HEK293 (cell line): ENCODE results near the gene SPON1.
"Not testable (repeated sequence)": the region's sequence is repeated elsewhere in the genome, so short reads cannot be mapped to it uniquely, and the experiment has no call there.

Experiments
- CTCF ChIA-PET: fragments of 350-600 bp; formaldehyde crosslinking; extraction: SDS; loops from one replicate; lab custom pipeline; 2021; ENCODE audit warnings: antibody characterized with exemption; lab: Yijun Ruan, JAX
- POLR2A ChIA-PET: fragments of 300-600 bp; formaldehyde crosslinking; extraction: SDS; loops from one replicate; lab custom pipeline; 2020; ENCODE audit warnings: antibody characterized with exemption, inconsistent platforms; lab: Yijun Ruan, JAX
- H3K27ac ChIP-seq: fragments of 200-500 bp; sonication (Bioruptor generic); 2 replicates; pipeline ENCODE4 v1.5.1; 2014; ENCODE audit warnings: low read depth, low read length, control low read depth, inconsistent platforms; ENCODE audit errors: extremely low read depth
- H3K36me3 ChIP-seq, 2 experiments: fragments of 200-500 bp in 1 of 2; sonication (Bioruptor generic) in 1 of 2; 1 replicate in 1 of 2; 2 replicates in 1 of 2; pipeline ENCODE4 v1.5.1; 2014 to 2017; ENCODE audit warnings: inconsistent platforms in 2 of 2, low read length in 2 of 2; ENCODE audit not compliant: control insufficient read depth in 2 of 2, insufficient read depth in 1 of 2
- H3K4me1 ChIP-seq: fragments of 200-500 bp; sonication (Bioruptor generic); 2 replicates; pipeline ENCODE4 v1.5.1; 2014; ENCODE audit warnings: mild to moderate bottlenecking, low read length, inconsistent platforms; ENCODE audit not compliant: control insufficient read depth, insufficient read depth
- H3K4me3 ChIP-seq: 2 replicates; pipeline ENCODE4 v1.5.1; 2011; ENCODE audit warnings: low read depth, mild to moderate bottlenecking, control low read depth, low read length, moderate library complexity
- H3K9me3 ChIP-seq: fragments of 200-500 bp; sonication (Bioruptor generic); 2 replicates; pipeline ENCODE4 v1.5.1; 2014; ENCODE audit warnings: low read depth, low read length, inconsistent platforms; ENCODE audit not compliant: control insufficient read depth, insufficient read depth
- BCL6B ChIP-seq: fragments of 450-650 bp; formaldehyde crosslinking; IDR thresholded peaks from 2 replicates; pipeline ENCODE4 v1.5.1; 2017; ENCODE audit warnings: missing biosample characterization, missing genetic modification characterization
- CTCF ChIP-seq: fragments of 450-650 bp; formaldehyde crosslinking; IDR thresholded peaks from 2 replicates; pipeline ENCODE4 v1.5.1; 2016; ENCODE audit warnings: missing biosample characterization, missing genetic modification characterization
- EGR2 ChIP-seq: fragments of 450-650 bp; formaldehyde crosslinking; IDR thresholded peaks from 2 replicates; pipeline ENCODE4 v1.5.1; 2016; ENCODE audit warnings: low read depth, missing biosample characterization, missing genetic modification characterization
- FEZF1 ChIP-seq: fragments of 450-650 bp; formaldehyde crosslinking; IDR thresholded peaks from 2 replicates; pipeline ENCODE4 v1.5.1; 2016; ENCODE audit warnings: missing biosample characterization, missing genetic modification characterization
- GLIS1 ChIP-seq: fragments of 450-650 bp; formaldehyde crosslinking; IDR thresholded peaks from 2 replicates; pipeline ENCODE4 v1.5.1; 2016; ENCODE audit warnings: missing biosample characterization, missing genetic modification characterization
- PRDM10 ChIP-seq: fragments of 450-650 bp; formaldehyde crosslinking; IDR thresholded peaks from 2 replicates; pipeline ENCODE4 v1.5.1; 2016; ENCODE audit warnings: missing biosample characterization, missing genetic modification characterization
- RBAK ChIP-seq: fragments of 450-650 bp; formaldehyde crosslinking; IDR thresholded peaks from 2 replicates; pipeline ENCODE4 v1.5.1; 2016; ENCODE audit warnings: missing biosample characterization, missing genetic modification characterization
- ZBTB17 ChIP-seq: fragments of 450-650 bp; formaldehyde crosslinking; IDR thresholded peaks from 2 replicates; pipeline ENCODE4 v1.5.1; 2016; ENCODE audit warnings: missing biosample characterization, missing genetic modification characterization
- ZBTB8A ChIP-seq: fragments of 450-650 bp; formaldehyde crosslinking; IDR thresholded peaks from 2 replicates; pipeline ENCODE4 v1.5.1; 2016; ENCODE audit warnings: missing biosample characterization, missing genetic modification characterization
- ZFHX2 ChIP-seq: fragments of 450-650 bp; formaldehyde crosslinking; conservative IDR thresholded peaks from 2 replicates; pipeline ENCODE4 v1.5.1; 2016; ENCODE audit warnings: missing biosample characterization, missing genetic modification characterization
- ZNF175 ChIP-seq: fragments of 450-650 bp; formaldehyde crosslinking; IDR thresholded peaks from 2 replicates; pipeline ENCODE4 v1.5.1; 2016; ENCODE audit warnings: missing biosample characterization, missing genetic modification characterization
- ZNF335 ChIP-seq: fragments of 450-650 bp; formaldehyde crosslinking; conservative IDR thresholded peaks from 2 replicates; pipeline ENCODE4 v1.5.1; 2016; ENCODE audit warnings: missing biosample characterization, missing genetic modification characterization
- ZNF544 ChIP-seq: fragments of 450-650 bp; formaldehyde crosslinking; IDR thresholded peaks from 2 replicates; pipeline ENCODE4 v1.5.0; 2017; ENCODE audit warnings: missing biosample characterization, missing genetic modification characterization
- ZNF549 ChIP-seq: fragments of 450-650 bp; IDR thresholded peaks from 2 replicates; pipeline ENCODE4 v1.5.1; 2018; ENCODE audit warnings: missing biosample characterization, missing genetic modification characterization, mild to moderate bottlenecking, inconsistent platforms, moderate library complexity
- ZNF626 ChIP-seq: fragments of 450-650 bp; sonication (Bioruptor Pico); formaldehyde crosslinking; IDR thresholded peaks from 2 replicates; pipeline ENCODE4 v1.5.1; 2018; ENCODE audit warnings: missing biosample characterization, missing genetic modification characterization, inconsistent platforms
- ZNF629 ChIP-seq: fragments of 450-650 bp; formaldehyde crosslinking; IDR thresholded peaks from 2 replicates; pipeline ENCODE4 v1.5.1; 2017; ENCODE audit warnings: missing biosample characterization, missing genetic modification characterization
- ZNF645 ChIP-seq: fragments of 450-650 bp; formaldehyde crosslinking; IDR thresholded peaks from 2 replicates; pipeline ENCODE4; 2016; ENCODE audit warnings: missing biosample characterization, missing genetic modification characterization
- ZNF677 ChIP-seq: fragments of 450-650 bp; IDR thresholded peaks from 2 replicates; pipeline ENCODE4 v1.5.0; 2018; ENCODE audit warnings: missing biosample characterization, mild to moderate bottlenecking, missing genetic modification characterization, moderate library complexity
- ZXDB ChIP-seq: fragments of 450-650 bp; formaldehyde crosslinking; IDR thresholded peaks from 2 replicates; pipeline ENCODE4 v1.5.1; 2016; ENCODE audit warnings: missing biosample characterization, missing genetic modification characterization

Gene SPON1

GRCh38 chr11:14029971-14030920, 67.7 kb downstream of the SPON1 start:
- Histone ChIP-seq H3K27ac (no peak overlapping the region), H3K9me3 (no peaks in the 10 kb centered on the region), H3K4me3 (no peak overlapping the region), H3K4me1 (peaks cover 3% of the 10 kb centered on the region), H3K36me3 (no peaks in the 10 kb centered on the region)
- ChIA-PET POLR2A (no interaction called here), CTCF (no interaction called here)
- TF ChIP-seq ZBTB8A (tag by site-specific recombination) (0 out of 2 replicates have a peak, but pooled peaks have one; percentile 23), ZNF549 (peak; percentile 90), RBAK (tag by site-specific recombination) (no peak), GLIS1 (tag by site-specific recombination) (0 out of 2 replicates have a peak, but pooled peaks have one; percentile 10), ZFHX2 (peak; percentile 89), ZNF175 (tag by site-specific recombination) (no peak), ZNF677 (tag by site-specific recombination) (no peak), ZNF626 (no peak), EGR2 (peak; percentile 65), CTCF (tag by site-specific recombination) (no peak), BCL6B (tag by site-specific recombination) (no peak), ZNF544 (no peak), ZNF335 (tag by site-specific recombination) (0 out of 2 replicates have a peak, but pooled peaks have one; percentile 11), ZNF629 (tag by site-specific recombination) (0 out of 2 replicates have a peak, but pooled peaks have one; percentile 28), PRDM10 (tag by site-specific recombination) (no peak), FEZF1 (tag by site-specific recombination) (peak; percentile 71), ZBTB17 (tag by site-specific recombination) (peak; percentile 65; the same call in 1 of the 2 replicates), ZNF645 (tag by site-specific recombination) (no peak), ZXDB (tag by site-specific recombination) (0 out of 2 replicates have a peak, but pooled peaks have one; percentile 13)

- H3K27ac ChIP-seq, H3K9me3 ChIP-seq, H3K4me1 ChIP-seq, H3K4me3 ChIP-seq, POLR2A ChIA-PET, H3K36me3 ChIP-seq: not testable (repeated sequence)
- CTCF ChIA-PET = interaction anchor here (0.6 to 1.5 kb wide), 2 partner anchors 53 to 488 kb away, joined by 3 read pairs; no protein-coding TSS in a partner anchor
These were observed 73.0 kb downstream of the SPON1 start for GRCh38 chr11:14035526-14035925.
